ENCODE measurements around the gene MESD. TPM values are rescaled to one million over a fixed set of nuclear protein-coding genes. Genes with fewer than 3 reads are reported as not detected.

MESD gene
- total RNA-seq, 3 donors from 2014 or later (not counting 1 experiment from before 2014, with no cell fraction given) = 14.7 to 26.0 (median 24.5) TPM

DNA sequence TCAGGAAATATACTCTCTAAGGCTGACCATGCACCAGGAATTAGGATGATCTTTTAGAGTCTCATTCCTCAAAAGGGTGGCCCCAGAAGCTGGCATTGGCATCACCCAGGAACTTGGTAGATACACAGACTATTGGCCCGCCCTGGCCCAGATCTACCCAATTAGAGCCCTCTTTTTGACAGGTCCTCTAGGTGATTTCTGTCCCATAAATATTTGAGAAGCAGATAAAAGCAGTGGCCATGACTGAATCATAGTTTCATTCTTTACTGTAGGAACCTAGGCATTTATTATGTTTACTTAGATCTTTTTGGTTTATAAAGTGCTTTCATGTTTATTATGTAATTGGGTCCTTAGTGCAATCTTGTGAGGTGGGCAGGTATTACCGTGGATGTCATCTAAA lies 18.7 kb upstream of the MESD start:
- H3K27me3 Mint-ChIP-seq (ENCODE audit: low read depth in 2 of 2) = no peaks in the 10 kb centered on the region
- H3K4me3 ChIP-seq (ENCODE audit: low read length) = no peak overlapping the region
- no peaks in the 10 kb centered on the region for H3K9me3 Mint-ChIP-seq
- H3K36me3 Mint-ChIP-seq = no peaks in the 10 kb centered on the region
- no peaks in the 10 kb centered on the region for H3K27me3 ChIP-seq (ENCODE audit: control insufficient read depth, insufficient read depth, low read length)
- peaks cover 2% of the 10 kb centered on the region for H3K4me1 ChIP-seq (ENCODE audit: control insufficient read depth, insufficient read depth, low read length)
- no peak for ATAC-seq
- no peaks in the 10 kb centered on the region for H3K9me3 ChIP-seq (ENCODE audit: control insufficient read depth, insufficient read depth, low read length)
- peaks cover 36 to 46% of the 10 kb centered on the region in 2 donors for H3K4me1 Mint-ChIP-seq
- H3K27ac Mint-ChIP-seq = peak overlapping the region in 1 of 2 donors; percentile 11
- TF ChIP-seq, protein P1, sequence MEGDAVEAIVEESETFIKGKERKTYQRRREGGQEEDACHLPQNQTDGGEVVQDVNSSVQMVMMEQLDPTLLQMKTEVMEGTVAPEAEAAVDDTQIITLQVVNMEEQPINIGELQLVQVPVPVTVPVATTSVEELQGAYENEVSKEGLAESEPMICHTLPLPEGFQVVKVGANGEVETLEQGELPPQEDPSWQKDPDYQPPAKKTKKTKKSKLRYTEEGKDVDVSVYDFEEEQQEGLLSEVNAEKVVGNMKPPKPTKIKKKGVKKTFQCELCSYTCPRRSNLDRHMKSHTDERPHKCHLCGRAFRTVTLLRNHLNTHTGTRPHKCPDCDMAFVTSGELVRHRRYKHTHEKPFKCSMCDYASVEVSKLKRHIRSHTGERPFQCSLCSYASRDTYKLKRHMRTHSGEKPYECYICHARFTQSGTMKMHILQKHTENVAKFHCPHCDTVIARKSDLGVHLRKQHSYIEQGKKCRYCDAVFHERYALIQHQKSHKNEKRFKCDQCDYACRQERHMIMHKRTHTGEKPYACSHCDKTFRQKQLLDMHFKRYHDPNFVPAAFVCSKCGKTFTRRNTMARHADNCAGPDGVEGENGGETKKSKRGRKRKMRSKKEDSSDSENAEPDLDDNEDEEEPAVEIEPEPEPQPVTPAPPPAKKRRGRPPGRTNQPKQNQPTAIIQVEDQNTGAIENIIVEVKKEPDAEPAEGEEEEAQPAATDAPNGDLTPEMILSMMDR (IDR thresholded peaks at IDR 0.05) = no peak
- intact Hi-C loops (cut with micrococcal nuclease) = no loop called here
- peaks cover under 1% of the 10 kb centered on the region for H3K36me3 ChIP-seq (ENCODE audit: control insufficient read depth, insufficient read depth, low read length)
- H3K4me3 Mint-ChIP-seq = no peak overlapping the region
- no peak for DNase-seq
- 100% methylated on average over 2 of the region's 2 CpGs for WGBS (ENCODE audit: insufficient coverage)
- no peak overlapping the region for H3K27ac ChIP-seq (ENCODE audit: low read length)

DNA sequence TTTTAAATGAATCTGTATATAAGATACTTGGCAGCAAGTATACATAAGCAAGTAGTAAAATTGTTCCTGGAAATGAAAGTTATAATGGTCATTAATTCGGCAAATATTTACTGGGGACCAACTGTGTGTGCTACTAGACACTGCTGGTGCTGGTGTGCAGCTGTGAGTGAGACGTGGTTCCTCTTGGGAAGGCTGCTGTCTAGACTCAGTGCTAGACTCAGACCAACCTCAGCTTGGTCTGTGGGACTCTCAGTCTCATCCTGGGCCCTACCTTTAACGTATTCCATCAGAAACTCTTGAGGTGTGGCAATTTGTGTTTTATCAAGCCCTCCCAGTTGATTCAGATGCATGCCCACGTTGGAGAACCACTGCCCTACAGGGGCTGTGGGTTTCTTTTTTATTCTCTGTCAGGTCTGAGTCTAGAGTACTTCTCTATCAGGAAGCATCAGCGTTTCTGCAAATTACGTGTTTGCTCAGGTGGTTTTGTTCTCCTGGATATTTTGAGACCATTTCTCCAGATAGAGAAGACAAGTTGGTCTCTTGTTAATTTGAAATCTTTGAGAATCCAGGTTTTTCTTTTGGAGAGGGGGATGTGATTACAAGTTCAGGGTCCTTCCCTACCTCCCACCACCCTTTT lies 17.9 kb upstream of the MESD start:
- H3K4me1 Mint-ChIP-seq = peaks cover 39 to 47% of the 10 kb centered on the region in 2 donors

DNA sequence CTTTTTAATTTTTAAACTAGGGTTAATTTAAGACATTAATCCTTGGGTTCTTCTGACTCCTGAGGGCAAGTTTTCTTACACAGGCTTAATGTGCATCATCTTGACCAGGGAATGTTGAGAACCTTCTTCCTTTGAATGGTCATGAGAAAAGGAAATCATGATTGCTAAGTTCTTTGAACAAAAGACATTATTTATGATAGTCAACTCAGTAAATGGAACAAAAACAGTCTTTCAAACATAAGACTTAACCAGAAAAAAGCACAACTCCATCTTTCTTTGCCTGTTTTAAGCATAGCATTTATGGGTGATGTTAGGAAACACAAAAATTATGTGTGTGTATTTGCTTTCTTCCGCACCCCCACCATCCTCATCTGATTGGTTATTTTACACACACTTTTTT lies 16.5 kb upstream of the MESD start:
- intact Hi-C loops (cut with micrococcal nuclease) = no loop called here
- H3K4me3 Mint-ChIP-seq = no peak overlapping the region
- no CpG with 5 or more reads among the region's 1 CpG for WGBS (ENCODE audit: insufficient coverage)

More for the DNA sequence above, 17.9 kb upstream of the MESD start:
- H3K27me3 ChIP-seq (ENCODE audit: control insufficient read depth, insufficient read depth, low read length) = no peaks in the 10 kb centered on the region
- intact Hi-C loops (cut with micrococcal nuclease) = no loop called here
- Mint-ChIP-seq H3K9me3 (no peaks in the 10 kb centered on the region), H3K4me3 (no peak overlapping the region), H3K36me3 (no peaks in the 10 kb centered on the region), H3K27me3 (ENCODE audit: low read depth in 2 of 2) (no peaks in the 10 kb centered on the region), H3K27ac (peak overlapping the region in 1 of 2 donors; percentile 24)
- no peak for DNase-seq
- peaks cover 7% of the 10 kb centered on the region for H3K4me1 ChIP-seq (ENCODE audit: control insufficient read depth, insufficient read depth, low read length)
- no peaks in the 10 kb centered on the region for H3K9me3 ChIP-seq (ENCODE audit: control insufficient read depth, insufficient read depth, low read length)
- no peak overlapping the region for H3K27ac ChIP-seq (ENCODE audit: low read length)
- TF ChIP-seq, protein P1 (IDR thresholded peaks at IDR 0.05) = no peak
- H3K36me3 ChIP-seq (ENCODE audit: control insufficient read depth, insufficient read depth, low read length) = peaks cover 4% of the 10 kb centered on the region
- no peak overlapping the region for H3K4me3 ChIP-seq (ENCODE audit: low read length)
- no peak for ATAC-seq
- 60% methylated on average over 6 of the region's 6 CpGs for WGBS (ENCODE audit: insufficient coverage)

More for the DNA sequence above, 16.5 kb upstream of the MESD start:
- Mint-ChIP-seq H3K4me1 (peaks cover 39 to 45% of the 10 kb centered on the region in 2 donors), H3K36me3 (no peaks in the 10 kb centered on the region), H3K9me3 (no peaks in the 10 kb centered on the region), H3K27me3 (ENCODE audit: low read depth in 2 of 2) (no peaks in the 10 kb centered on the region), H3K27ac (no peak overlapping the region)
- Histone ChIP-seq H3K4me3 (ENCODE audit: low read length) (no peak overlapping the region), H3K4me1 (ENCODE audit: control insufficient read depth, insufficient read depth, low read length) (peaks cover 11% of the 10 kb centered on the region), H3K27ac (ENCODE audit: low read length) (no peak overlapping the region), H3K9me3 (ENCODE audit: control insufficient read depth, insufficient read depth, low read length) (no peaks in the 10 kb centered on the region), H3K27me3 (ENCODE audit: control insufficient read depth, insufficient read depth, low read length) (no peaks in the 10 kb centered on the region), H3K36me3 (ENCODE audit: control insufficient read depth, insufficient read depth, low read length) (peaks cover 4% of the 10 kb centered on the region)
- ATAC-seq = no peak
- DNase-seq = no peak
- TF ChIP-seq, protein P1 (IDR thresholded peaks at IDR 0.05) = no peak

Measured in natural killer cell (primary cell).